H9 (cell line): Measurements from ENCODE around the gene ADAT1. TPM values are rescaled to one million over a fixed set of nuclear protein-coding genes. Genes with fewer than 3 reads are reported as not detected.

Experiments used
- DNase-seq: peaks from one replicate; pipeline ENCODE4 v3.0.0-alpha.2; 2017
- H2AFZ ChIP-seq: one replicate; pipeline ENCODE4 v1.6.1; 2013; ENCODE audit warnings: mild to moderate bottlenecking, low read length, control low read depth, moderate library complexity
- H2AK5ac ChIP-seq: 2 replicates; pipeline ENCODE4 v1.6.1; 2013; ENCODE audit warnings: low read length, control low read depth, mixed read lengths; ENCODE audit not compliant: insufficient read length
- H2BK120ac ChIP-seq: one replicate; pipeline ENCODE4 v1.6.1; 2013; ENCODE audit warnings: low read depth, mild to moderate bottlenecking, low read length, control low read depth, inconsistent platforms; ENCODE audit not compliant: poor library complexity, severe bottlenecking
- H2BK12ac ChIP-seq: 2 replicates; pipeline ENCODE4 v1.6.1; 2013; ENCODE audit warnings: low read length, control low read depth, mixed read lengths, low read depth; ENCODE audit not compliant: insufficient read length
- H2BK15ac ChIP-seq: 2 replicates; pipeline ENCODE4 v1.6.1; 2013; ENCODE audit warnings: low read depth, low read length, control low read depth
- H2BK20ac ChIP-seq: one replicate; pipeline ENCODE4 v1.6.1; 2013; ENCODE audit warnings: low read depth, mild to moderate bottlenecking, low read length, control low read depth, inconsistent platforms; ENCODE audit not compliant: poor library complexity, severe bottlenecking
- H2BK5ac ChIP-seq: 2 replicates; pipeline ENCODE4 v1.6.1; 2013; ENCODE audit warnings: low read length, control low read depth, mixed read lengths; ENCODE audit not compliant: insufficient read length
- H3K14ac ChIP-seq: 2 replicates; pipeline ENCODE4 v1.6.1; 2013; ENCODE audit warnings: low read length, control low read depth; ENCODE audit not compliant: insufficient read depth
- H3K18ac ChIP-seq: 2 replicates; pipeline ENCODE4 v1.6.1; 2013; ENCODE audit warnings: low read depth, mild to moderate bottlenecking, mixed read lengths, low read length, control low read depth; ENCODE audit not compliant: insufficient read length
- H3K23ac ChIP-seq: 2 replicates; pipeline ENCODE4 v1.6.1; 2013; ENCODE audit warnings: low read length, control low read depth, mixed read lengths, low read depth; ENCODE audit not compliant: insufficient read length
- H3K23me2 ChIP-seq: 2 replicates; pipeline ENCODE4 v1.6.1; 2013; ENCODE audit warnings: low read depth, mild to moderate bottlenecking, mixed read lengths, low read length, control low read depth; ENCODE audit not compliant: insufficient read length, poor library complexity, severe bottlenecking
- H3K27ac ChIP-seq: 2 replicates; pipeline ENCODE4 v1.5.1; 2013; ENCODE audit warnings: low read length, control low read depth, mixed read lengths, low read depth; ENCODE audit not compliant: insufficient read length
- H3K27me3 ChIP-seq: 2 replicates; pipeline ENCODE4 v1.6.1; 2013; ENCODE audit warnings: low read length, control low read depth, inconsistent platforms; ENCODE audit not compliant: insufficient read depth
- H3K4ac ChIP-seq: 2 replicates; pipeline ENCODE4 v1.6.1; 2013; ENCODE audit warnings: low read depth, mild to moderate bottlenecking, control low read depth, inconsistent platforms, low read length, moderate library complexity
- H3K4me1 ChIP-seq: 2 replicates; pipeline ENCODE4 v1.6.1; 2013; ENCODE audit warnings: low read length, control low read depth, inconsistent platforms; ENCODE audit not compliant: insufficient read depth
- H3K4me2 ChIP-seq: 2 replicates; pipeline ENCODE4 v1.6.1; 2013; ENCODE audit warnings: low read length, control low read depth, mixed read lengths; ENCODE audit not compliant: insufficient read length, insufficient read depth
- H3K56ac ChIP-seq: 2 replicates; pipeline ENCODE4 v1.6.1; 2013; ENCODE audit warnings: low read depth, mild to moderate bottlenecking, mixed read lengths, low read length, control low read depth; ENCODE audit not compliant: insufficient read length
- H3K79me1 ChIP-seq: 2 replicates; pipeline ENCODE4 v1.6.1; 2013; ENCODE audit warnings: low read depth, mild to moderate bottlenecking, moderate library complexity, low read length, control low read depth, inconsistent platforms; ENCODE audit not compliant: insufficient read depth, poor library complexity, severe bottlenecking
- H3K79me2 ChIP-seq: 2 replicates; pipeline ENCODE4 v1.6.1; 2013; ENCODE audit warnings: low read length, control low read depth, inconsistent platforms; ENCODE audit not compliant: insufficient read depth
- H3K9ac ChIP-seq: 2 replicates; pipeline ENCODE4 v1.6.1; 2013; ENCODE audit warnings: low read length, control low read depth, mixed read lengths; ENCODE audit not compliant: insufficient read length; ENCODE audit errors: extremely low read depth
- H3K9me3 ChIP-seq: one replicate; pipeline ENCODE4 v1.6.1; 2013; ENCODE audit warnings: low read depth, low read length, inconsistent platforms; ENCODE audit not compliant: control insufficient read depth
- H3T11ph ChIP-seq: one replicate; pipeline ENCODE4 v1.6.1; 2013; ENCODE audit warnings: mild to moderate bottlenecking, low read length, control low read depth, inconsistent platforms
- H4K20me1 ChIP-seq: one replicate; pipeline ENCODE4 v1.6.1; 2013; ENCODE audit not compliant: control insufficient read depth, insufficient read length, insufficient read depth
- H4K5ac ChIP-seq: 2 replicates; pipeline ENCODE4 v1.6.1; 2013; ENCODE audit warnings: low read depth, mild to moderate bottlenecking, mixed read lengths, low read length, control low read depth; ENCODE audit not compliant: insufficient read length
- H4K8ac ChIP-seq: replicated peaks from 2 replicates; pipeline ENCODE4 v1.6.1; 2013; ENCODE audit warnings: low read length, control low read depth, mixed read lengths, low read depth; ENCODE audit not compliant: insufficient read length
- H4K91ac ChIP-seq: 2 replicates; pipeline ENCODE4 v1.6.1; 2013; ENCODE audit warnings: low read depth, mild to moderate bottlenecking, moderate library complexity, mixed read lengths, low read length, control low read depth; ENCODE audit not compliant: insufficient read length
- H3K27ac Mint-ChIP-seq, 3 experiments: 2 replicates in 2 of 3; 3 replicates in 1 of 3; pipeline ENCODE4 v1.8.0; 2020 to 2021; ENCODE audit warnings: mixed read lengths in 3 of 3, mild to moderate bottlenecking in 1 of 3, moderate library complexity in 1 of 3
- H3K27me3 Mint-ChIP-seq: 2 replicates; pipeline ENCODE4 v1.8.0; 2021; ENCODE audit warnings: low read depth, mild to moderate bottlenecking, moderate library complexity, mixed read lengths
- H3K36me3 Mint-ChIP-seq, 3 experiments: 2 replicates in 2 of 3; 3 replicates in 1 of 3; pipeline ENCODE4 v1.8.0; 2020 to 2021; ENCODE audit warnings: low read depth in 3 of 3, mixed read lengths in 3 of 3; ENCODE audit not compliant: insufficient read depth in 1 of 3
- H3K4me1 Mint-ChIP-seq, 2 experiments: 2 replicates each; pipeline ENCODE4 v1.8.0; 2020; ENCODE audit warnings: mixed read lengths in 2 of 2
- H3K4me3 Mint-ChIP-seq, 2 experiments: 2 replicates in 1 of 2; 3 replicates in 1 of 2; pipeline ENCODE4 v1.8.0; 2020 to 2021; ENCODE audit warnings: mild to moderate bottlenecking in 2 of 2, mixed read lengths in 2 of 2, moderate library complexity in 1 of 2
- H3K9me3 Mint-ChIP-seq, 2 experiments: 2 replicates in 1 of 2; 3 replicates in 1 of 2; pipeline ENCODE4 v1.8.0; 2020; ENCODE audit warnings: mild to moderate bottlenecking in 2 of 2, mixed read lengths in 2 of 2, moderate library complexity in 1 of 2
- CTCF ChIP-seq: fragments of 200-600 bp; sonication (generic); conservative IDR thresholded peaks from 3 replicates; pipeline ENCODE4 v1.8.0; 2021; ENCODE audit warnings: antibody characterized with exemption, mild to moderate bottlenecking
- WGBS: extraction: QIAGEN DNeasy Blood & Tissue Kit; methylation state at CpG from one replicate; pipeline ENCODE4 v1.1.7; 2013; ENCODE audit warnings: missing lambda C conversion rate, low lambda C conversion rate, mixed read lengths; ENCODE audit not compliant: insufficient read length; ENCODE audit errors: extremely low coverage; 5-methylcytosine and 5-hydroxymethylcytosine counted together
- total RNA-seq: library from RNA; stranded (reverse); gene quantifications from 2 replicates; pipeline ENCODE4 v1.2.1, GENCODE V29; 2021

ADAT1 gene
- total RNA-seq, 1 experiment from 2014 or later = 54.2 TPM

- H3K18ac ChIP-seq = no peak overlapping the region
- TF ChIP-seq CTCF = no peak
- no peak overlapping the region for H2BK5ac ChIP-seq
- H3K23ac ChIP-seq = no peak overlapping the region
- peaks cover 4% of the 10 kb centered on the region for H3K27me3 Mint-ChIP-seq
- H3K79me1 ChIP-seq = no peaks in the 10 kb centered on the region
- H3K9me3 Mint-ChIP-seq = no peaks in the 10 kb centered on the region
- no CpG with 5 or more reads among the region's 16 CpGs for WGBS
- H4K8ac ChIP-seq = no peak overlapping the region
- H3K27ac Mint-ChIP-seq = peak overlapping the region in 2 of 3 experiments; percentile 2 to 98; a peak in 1 of 7 replicates
- no peak overlapping the region for H4K91ac ChIP-seq
- no peaks in the 10 kb centered on the region for H3K9me3 ChIP-seq
- H3K23me2 ChIP-seq = peaks cover 8% of the 10 kb centered on the region
- no peak overlapping the region for H2BK120ac ChIP-seq
- peak overlapping the region; percentile 83 for H3K4me2 ChIP-seq
- no peak overlapping the region for H4K5ac ChIP-seq
- H3K56ac ChIP-seq = no peak overlapping the region
- H3K27ac ChIP-seq = no peak overlapping the region
- no peak overlapping the region for H2BK15ac ChIP-seq
- H3K27me3 ChIP-seq = no peaks in the 10 kb centered on the region
- H3K9ac ChIP-seq = no peak overlapping the region
- H2AK5ac ChIP-seq = no peak overlapping the region
- no peaks in the 10 kb centered on the region for H4K20me1 ChIP-seq
- H3K4ac ChIP-seq = no peak overlapping the region
- no peak for DNase-seq
- no peak overlapping the region for H3K14ac ChIP-seq
- H3K4me1 ChIP-seq = peaks cover 4% of the 10 kb centered on the region; the same call in 1 of the 2 replicates
- peak overlapping the region; percentile 94 to 99 for H3K4me3 Mint-ChIP-seq
- H3K36me3 Mint-ChIP-seq = no peaks in the 10 kb centered on the region
- H2BK20ac ChIP-seq = no peak overlapping the region
- H2AFZ ChIP-seq = no peak overlapping the region
- no peaks in the 10 kb centered on the region for H3K79me2 ChIP-seq
- H3T11ph ChIP-seq = no peak overlapping the region
- peaks cover 22 to 30% of the 10 kb centered on the region in 2 experiments for H3K4me1 Mint-ChIP-seq
- H2BK12ac ChIP-seq = no peak overlapping the region
These were observed 66.6 kb downstream of the ADAT1 start for GRCh38 chr16:75556431-75556950.
